GM10248 (cell line): ENCODE data around the gene GABBR2.
"Not testable (repeated sequence)": the region's sequence is repeated elsewhere in the genome, so short reads cannot be mapped to it uniquely, and the experiment has no call there.

ENCODE experiments used
- CTCF ChIA-PET: fragments of 300-600 bp; sonication (Branson Sonifier 250); formaldehyde crosslinking; extraction: SDS; loops from one replicate; lab custom pipeline; 2021; ENCODE audit warnings: antibody characterized with exemption; lab: Yijun Ruan, JAX
- POLR2A ChIA-PET: fragments of 350-650 bp; sonication (Branson Sonifier 250); formaldehyde crosslinking; extraction: SDS; loops from one replicate; lab custom pipeline; 2020; ENCODE audit warnings: antibody characterized with exemption; lab: Yijun Ruan, JAX
- DNase-seq: peaks from one replicate; pipeline ENCODE4 v3.0.0; 2012; ENCODE audit errors: extremely low spot score
- CTCF ChIP-seq: IDR thresholded peaks from 2 replicates; pipeline ENCODE4 v1.5.1; 2012; ENCODE audit warnings: mild to moderate bottlenecking, low read depth; ENCODE audit errors: extremely low read depth, missing control alignments, control extremely low read depth

GABBR2 gene

GRCh38 chr9:98275159-98275558 is 433.6 kb downstream of the GABBR2 start:
- no peak for DNase-seq
- ChIA-PET POLR2A (no interaction called here), CTCF (no interaction called here)
- no peak for TF ChIP-seq CTCF

GRCh38 chr9:98272083-98272482 is 436.7 kb downstream of the GABBR2 start:
- TF ChIP-seq CTCF = no peak
- ChIA-PET CTCF (interaction anchor here (1.3 kb wide), 1 partner anchor 198 kb away, joined by 5 read pairs; no protein-coding TSS in a partner anchor), POLR2A (no interaction called here)
- no peak for DNase-seq

GRCh38 chr9:98271479-98271878 is 437.3 kb downstream of the GABBR2 start:
- TF ChIP-seq CTCF = no peak
- ChIA-PET CTCF (interaction anchor here (0.6 to 1.3 kb wide), 3 partner anchors 10 to 869 kb away, joined by 3 to 5 read pairs (median 3); no protein-coding TSS in a partner anchor), POLR2A (no interaction called here)
- DNase-seq = no peak

- POLR2A ChIA-PET, CTCF ChIA-PET: not testable (repeated sequence)
Observed at GRCh38 chr9:98270284-98270683, 438.5 kb downstream of the GABBR2 start.

GRCh38 chr9:98269652-98270051 is 439.1 kb downstream of the GABBR2 start:
- POLR2A ChIA-PET, DNase-seq: not testable (repeated sequence)

More at GRCh38 chr9:98270284-98270683, 438.5 kb downstream of the GABBR2 start:
- not testable (repeated sequence) for DNase-seq

GRCh38 chr9:98267556-98267955 is 441.2 kb downstream of the GABBR2 start:
- DNase-seq, POLR2A ChIA-PET, CTCF ChIA-PET: not testable (repeated sequence)

More at GRCh38 chr9:98269652-98270051, 439.1 kb downstream of the GABBR2 start:
- CTCF ChIA-PET = not testable (repeated sequence)

- DNase-seq = no peak
- TF ChIP-seq CTCF = no peak
- ChIA-PET POLR2A (no interaction called here), CTCF (interaction anchor here (0.7 to 3.0 kb wide), 21 partner anchors 9 to 514 kb away, joined by 3 to 16 read pairs (median 4); partner anchors contain the start of genes TBC1D2 and TRMO)
Observed at GRCh38 chr9:98264516-98264915, 444.2 kb downstream of the GABBR2 start.

- ChIA-PET CTCF (interaction anchor here (0.6 to 3.0 kb wide), 32 partner anchors 8 to 513 kb away, joined by 3 to 16 read pairs (median 4); partner anchors contain the start of genes TBC1D2, TRIM14 and TRMO), POLR2A (no interaction called here)
- peak; percentile 96 for TF ChIP-seq CTCF
- DNase-seq = peak; percentile 80
Observed at GRCh38 chr9:98263482-98264357, 445.0 kb downstream of the GABBR2 start.
